ENCODE data around the gene HSD17B12.
"Not testable (repeated sequence)": the region's sequence is repeated elsewhere in the genome, so short reads cannot be mapped to it uniquely, and the experiment has no call there.

Gene HSD17B12

DNA sequence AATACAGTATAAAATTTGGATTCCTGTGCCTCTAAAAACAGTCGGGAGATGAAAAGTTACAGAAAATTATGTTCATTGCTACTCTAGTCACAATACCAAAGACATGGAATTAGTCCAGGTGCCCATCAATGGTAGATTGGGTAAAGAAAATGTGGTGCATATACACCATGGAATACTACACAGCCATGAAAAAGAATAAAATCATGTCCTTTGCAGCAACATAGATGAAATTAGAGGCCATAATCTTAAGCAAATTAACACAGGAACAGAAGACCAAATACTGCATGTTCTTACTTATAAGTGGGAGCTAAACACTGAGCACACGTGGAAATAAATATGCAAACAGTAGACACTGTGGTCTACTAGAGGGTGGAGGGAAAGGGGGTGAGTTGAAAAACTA is 67.6 kb downstream of the HSD17B12 start:
- no peak for DNase-seq

DNA sequence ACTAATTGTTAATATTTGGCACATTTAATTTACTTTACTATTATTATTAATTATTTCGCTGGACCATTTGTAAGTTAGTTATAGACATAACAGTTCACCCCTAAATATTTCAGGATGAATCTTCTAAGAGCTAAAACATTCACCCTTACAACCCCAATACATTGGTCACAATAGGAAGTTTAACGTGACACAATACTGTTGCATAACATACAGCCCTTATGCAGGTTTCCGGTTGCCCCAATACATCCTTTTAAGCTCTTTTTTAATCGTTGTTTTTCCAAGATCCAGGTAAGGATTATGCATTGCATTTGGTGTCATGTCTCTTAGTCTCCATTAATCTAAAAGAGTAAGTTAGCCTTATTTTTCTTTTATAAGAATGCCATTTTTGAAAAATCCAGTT is 71.2 kb downstream of the HSD17B12 start:
- DNase-seq = no peak

DNA sequence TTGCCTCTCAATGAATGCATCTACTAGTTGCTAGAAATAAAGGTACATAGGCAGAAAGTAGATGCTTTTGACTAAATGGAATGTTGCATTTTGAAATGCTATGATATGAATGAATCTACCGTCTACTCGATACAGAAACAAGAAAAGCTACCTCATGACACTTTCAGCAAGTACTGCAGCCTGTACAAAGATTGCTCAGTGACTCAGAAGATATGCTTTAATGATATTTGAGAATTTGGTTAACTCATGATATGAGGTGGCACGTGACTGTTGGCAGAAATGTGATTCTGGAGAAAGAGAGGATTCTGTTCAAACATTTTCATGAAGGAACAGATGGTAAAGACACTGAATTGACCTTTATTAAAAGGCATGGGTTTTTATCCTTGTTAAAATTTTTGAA is 76.0 kb downstream of the HSD17B12 start:
- DNase-seq = no peak

DNA sequence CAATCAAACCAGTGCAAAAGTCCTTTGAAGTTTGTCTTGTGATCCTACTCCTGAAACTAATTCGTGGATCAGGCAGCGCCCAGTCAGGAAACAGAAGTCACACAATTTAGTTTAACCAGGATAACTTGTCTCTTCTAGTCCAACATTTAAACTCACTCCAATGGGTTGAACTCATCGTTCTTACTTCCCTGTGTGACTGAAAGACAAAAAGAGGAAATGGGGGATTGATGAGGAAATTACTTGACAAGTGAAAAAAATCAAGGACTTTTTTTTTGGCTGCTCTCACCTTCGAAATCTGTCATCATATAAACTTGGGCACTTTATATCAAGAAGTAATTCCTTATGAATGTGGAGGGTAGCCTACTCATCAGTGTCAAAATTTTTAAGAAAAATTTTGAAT is 78.4 kb downstream of the HSD17B12 start:
- DNase-seq = no peak

DNA sequence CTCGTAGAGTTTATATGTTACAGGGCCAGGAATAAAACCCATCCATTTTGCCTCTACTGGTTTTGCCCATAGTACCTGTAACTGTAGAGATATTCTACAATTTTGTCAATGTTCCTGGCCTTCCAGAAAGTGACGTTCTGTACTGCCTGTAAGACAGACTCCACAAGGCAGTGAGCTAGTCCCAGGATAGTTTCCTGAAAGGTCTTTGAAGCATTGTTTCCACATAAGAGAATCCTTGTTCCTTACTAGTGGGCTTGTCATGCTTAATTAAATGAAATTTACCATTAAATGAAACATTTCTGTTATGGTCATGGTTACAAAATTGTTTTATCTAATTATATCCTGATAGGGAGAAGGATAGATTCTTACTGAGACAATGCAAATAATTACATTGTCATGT is 80.4 kb downstream of the HSD17B12 start:
- DNase-seq = no peak

DNA sequence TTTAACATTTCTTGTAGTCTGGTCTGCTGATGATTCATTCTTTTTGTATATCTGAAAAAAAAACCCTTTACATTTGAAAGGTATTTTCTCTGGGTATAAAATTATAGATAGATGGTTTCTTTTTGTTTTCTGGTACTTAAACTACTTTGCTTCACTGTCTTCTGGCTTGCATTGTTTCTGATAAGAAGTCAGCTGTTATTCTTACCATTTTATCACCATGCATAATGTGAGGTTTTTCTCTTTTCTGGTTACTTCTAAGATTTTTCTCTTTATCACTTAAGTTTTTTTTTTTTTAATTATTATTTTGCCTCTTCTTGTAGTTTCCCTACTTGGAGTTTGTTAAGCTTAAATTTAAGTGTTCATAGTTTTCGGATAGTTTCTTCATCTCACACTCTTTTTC is 84.7 kb downstream of the HSD17B12 start:
- DNase-seq = no peak

DNA sequence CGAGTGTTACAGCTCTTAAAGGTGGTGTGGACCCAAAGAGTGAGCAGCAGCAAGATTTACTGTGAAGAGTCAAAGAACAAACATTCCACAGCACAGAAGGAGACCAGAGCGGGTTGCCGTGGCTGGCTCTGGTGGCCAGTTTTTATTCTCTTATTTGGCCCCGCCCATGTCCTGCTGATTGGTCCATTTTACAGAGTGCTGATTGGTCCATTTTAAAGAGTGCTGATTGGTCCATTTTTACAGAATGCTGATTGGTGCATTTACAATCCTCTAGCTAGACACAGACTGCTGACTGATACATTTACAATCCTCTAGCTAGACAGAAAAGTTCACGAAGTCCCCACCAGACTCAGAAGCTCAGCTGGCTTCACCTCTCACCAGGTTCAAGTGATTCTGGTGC is 88.1 kb downstream of the HSD17B12 start:
- DNase-seq = not testable (repeated sequence)

DNA sequence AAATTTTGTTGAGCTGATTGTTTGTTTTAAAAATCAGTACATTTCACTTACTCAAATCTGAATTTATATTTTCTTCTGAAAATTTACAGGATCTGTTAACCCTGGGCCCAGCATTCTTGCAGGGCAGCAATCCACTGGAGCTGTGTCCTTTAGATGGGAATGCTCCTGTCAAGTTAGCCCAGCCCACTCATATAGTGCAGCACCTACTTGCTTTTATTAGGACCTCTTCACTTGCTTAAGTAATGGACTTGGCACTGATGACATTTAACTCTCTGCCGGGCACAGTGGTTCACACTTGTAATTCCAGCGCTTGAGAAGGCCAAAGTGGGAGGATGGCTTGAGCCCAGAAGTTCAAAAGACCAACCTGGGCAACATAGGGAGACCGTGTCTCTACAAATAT is 89.6 kb downstream of the HSD17B12 start:
- DNase-seq = no peak

DNA sequence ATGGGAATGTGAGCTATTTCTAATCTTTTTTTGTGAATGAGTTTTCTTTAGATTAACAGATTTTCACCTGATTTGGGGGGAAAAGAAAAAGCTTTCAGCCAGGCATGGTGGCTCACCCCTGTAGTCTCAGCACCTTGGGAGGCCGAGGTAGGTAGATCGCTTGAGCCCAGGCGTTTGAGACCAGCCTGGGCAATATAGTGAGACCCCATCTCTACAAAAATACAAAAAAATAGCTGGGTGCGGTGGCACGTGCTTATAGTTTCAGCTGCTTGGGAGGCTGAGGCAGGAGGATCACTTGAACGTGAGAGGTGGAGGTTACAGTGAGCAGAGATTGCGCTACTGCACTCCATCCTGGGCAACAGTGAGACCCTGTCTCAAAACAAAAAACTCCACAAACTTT is 92.2 kb downstream of the HSD17B12 start:
- no peak for DNase-seq

DNA sequence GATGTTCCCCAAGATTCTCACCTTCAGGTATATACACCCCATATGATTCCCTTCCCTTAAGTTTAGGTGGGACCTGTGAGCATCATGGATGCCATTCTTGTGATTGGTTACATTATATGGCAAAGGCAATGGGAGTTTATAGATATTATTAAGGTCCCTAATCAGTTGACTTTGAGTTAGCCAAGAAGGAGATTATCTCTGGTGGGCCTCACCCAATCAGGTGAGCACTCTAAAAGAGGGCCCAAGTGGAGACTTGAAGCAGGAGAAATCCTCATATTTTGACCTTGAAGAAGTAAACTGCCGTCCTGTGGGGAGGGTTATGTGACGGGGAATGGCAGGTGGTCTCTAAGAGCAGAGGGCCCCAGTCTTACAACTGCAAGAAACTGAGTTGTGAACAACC is 94.2 kb downstream of the HSD17B12 start:
- DNase-seq = no peak

DNA sequence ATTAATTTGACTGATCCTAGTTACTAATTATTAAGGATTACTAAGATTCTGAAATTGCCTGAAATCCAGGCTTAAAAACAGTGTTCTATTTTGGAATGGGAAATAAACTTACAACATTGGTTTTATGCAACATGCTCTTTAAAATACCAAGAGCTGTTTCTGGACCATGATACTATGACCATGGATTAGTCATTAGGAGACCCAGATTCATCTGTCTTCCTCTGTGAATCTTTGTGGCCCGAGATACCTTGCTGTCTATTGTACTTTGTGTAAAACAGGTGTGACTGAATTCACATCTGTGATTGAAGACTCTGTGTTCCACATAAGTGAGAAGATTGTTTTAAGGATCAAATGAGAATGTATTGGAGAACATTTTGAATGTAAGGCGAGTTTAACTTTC is 98.8 kb downstream of the HSD17B12 start:
- DNase-seq = no peak

DNA sequence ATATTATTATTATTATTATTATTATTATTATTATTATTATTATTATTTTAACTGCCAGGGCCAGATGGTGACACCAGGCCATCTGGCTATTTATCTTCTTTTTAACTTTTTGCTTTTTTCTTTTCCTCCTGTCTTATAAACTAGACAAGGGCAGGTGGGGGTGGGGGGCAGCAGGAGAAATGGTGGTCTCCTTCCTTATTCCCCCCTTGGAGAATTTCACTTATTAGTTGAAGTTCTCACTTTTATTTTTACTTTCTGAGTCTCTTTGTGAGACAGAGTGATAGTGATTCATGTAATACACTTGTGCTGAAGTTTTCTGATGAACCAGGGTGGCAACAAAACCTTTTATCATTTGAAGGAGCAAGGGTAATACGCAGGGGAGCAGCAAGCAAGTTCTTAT is 103.8 kb downstream of the HSD17B12 start:
- no peak for DNase-seq

DNA sequence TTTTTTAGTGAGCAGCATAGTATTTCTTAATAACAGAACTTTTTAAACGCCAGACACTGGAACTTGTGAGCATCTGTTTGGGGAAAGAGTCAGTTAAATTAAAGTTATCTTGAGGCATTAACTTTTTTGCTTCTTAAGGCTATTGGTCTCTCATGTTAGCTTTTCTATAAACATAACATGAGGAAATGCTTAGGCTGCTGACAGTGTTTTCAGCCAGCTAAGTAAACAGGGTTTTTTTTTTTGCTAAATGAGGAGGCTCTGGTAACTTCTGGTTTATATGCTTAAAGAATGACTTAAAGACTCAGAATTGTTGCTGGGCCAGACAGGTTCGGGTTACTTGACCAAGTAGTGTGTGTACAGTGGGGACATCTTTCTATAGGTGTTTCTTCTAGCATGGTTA is 104.3 kb downstream of the HSD17B12 start:
- DNase-seq = no peak

DNA sequence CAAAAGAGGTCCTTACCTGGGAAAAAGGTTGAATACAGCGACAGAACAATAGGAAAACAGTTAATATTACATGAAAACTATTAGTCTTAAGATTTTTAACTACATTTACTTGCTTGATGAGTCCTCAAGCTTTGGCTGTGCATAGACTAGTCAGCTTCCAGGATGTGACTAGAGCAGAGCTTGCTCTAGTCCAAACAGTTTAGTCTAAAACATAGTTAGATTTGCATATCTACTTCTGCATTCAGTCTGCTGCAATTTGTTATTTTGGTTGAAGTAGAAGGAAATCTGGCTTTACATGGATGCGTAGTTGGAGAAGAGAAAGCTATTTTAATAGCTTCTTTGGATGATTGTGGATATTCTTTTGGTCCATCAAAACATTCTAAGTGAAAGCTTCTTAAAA is 104.8 kb downstream of the HSD17B12 start:
- DNase-seq = no peak

DNA sequence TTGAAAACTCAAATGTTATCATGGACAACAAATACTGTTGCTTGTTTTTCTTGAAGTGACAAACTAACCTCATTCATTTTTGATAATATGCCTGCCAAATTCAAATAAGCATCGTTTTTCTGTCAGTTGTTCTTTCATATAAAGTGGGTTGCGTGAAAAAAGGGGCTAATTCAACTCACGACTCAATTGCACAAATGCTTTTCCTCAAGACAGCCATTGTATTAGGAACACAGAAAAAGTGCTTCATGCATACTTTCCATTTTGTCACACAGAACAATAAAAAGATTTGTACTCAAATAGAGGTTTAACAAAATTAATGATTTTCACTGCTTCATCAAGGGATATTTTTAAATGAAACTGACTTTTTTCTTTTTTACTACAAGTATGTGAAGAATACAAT is 105.5 kb downstream of the HSD17B12 start:
- DNase-seq = no peak

DNA sequence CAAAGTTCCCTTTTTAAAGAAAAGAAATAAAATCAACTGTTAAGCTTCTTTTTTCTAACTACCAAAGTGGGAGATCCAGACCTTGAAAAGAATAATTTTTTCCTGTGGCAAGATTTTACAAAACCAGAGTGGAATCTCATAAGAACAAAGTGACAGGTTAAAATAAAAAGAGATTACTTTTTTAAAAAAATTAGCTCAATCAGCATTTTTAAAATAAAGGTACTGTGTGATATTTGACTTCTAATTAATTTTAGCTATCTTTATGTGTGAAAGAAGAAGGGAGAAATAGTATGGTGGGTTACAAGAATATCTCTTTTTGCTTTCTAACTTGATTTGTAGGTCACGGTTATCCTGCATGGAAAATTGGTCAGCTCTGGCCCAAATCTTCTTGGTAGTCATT is 107.3 kb downstream of the HSD17B12 start:
- DNase-seq = no peak

DNA sequence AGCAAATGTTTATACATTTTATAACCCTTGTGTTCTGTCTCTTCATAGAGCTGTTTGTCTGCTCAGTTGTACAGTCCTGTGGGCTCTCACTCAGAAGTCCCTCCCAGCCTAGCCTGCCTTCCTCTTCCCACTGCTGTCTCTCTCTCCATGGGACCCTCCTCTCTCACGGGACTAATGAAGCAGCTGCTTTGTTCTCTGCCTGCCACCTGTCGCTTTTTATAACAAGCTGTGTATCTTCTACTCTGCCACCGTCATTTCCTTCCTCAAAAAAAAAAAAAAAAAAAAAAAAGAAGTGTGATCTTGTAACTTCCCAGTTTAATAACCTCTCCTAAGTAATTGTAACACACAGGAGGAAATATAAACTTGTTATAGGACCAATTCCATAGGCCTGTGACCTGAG is 107.9 kb downstream of the HSD17B12 start:
- DNase-seq = no peak

DNA sequence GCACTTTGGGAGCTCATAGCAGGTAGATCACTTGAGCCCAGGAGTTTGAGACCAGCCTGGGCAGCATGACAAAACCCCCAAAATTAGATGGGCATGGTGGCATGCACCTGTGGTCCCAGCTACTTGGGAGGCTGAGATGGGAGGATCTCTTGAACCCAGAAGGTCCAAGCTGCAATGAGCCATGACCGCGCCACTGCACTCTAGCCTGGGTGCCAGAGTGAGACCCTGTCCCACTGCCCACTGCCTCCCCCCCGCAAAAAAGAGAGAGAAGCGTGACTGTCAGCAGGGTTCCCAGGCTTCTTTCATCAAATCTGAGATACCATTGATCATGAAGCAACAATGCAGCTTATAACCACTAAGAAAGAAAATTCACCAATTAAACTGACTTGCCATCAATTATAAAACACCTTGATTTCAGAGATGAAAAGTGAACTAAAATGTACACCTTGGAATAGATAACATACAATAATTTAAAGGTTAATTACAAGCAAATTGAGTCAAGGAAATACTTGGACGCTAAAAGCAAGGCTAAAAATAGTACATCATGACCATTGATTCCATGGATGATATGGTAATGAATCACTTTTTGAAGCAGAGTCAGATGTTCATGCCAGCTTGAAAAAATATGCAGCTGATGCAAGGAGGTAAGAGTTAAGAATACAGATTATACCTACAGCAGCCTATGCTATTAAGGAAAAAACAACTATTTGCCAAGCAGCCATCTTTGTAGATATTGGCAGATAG is 109.3 kb downstream of the HSD17B12 start:
- no peak for DNase-seq

DNA sequence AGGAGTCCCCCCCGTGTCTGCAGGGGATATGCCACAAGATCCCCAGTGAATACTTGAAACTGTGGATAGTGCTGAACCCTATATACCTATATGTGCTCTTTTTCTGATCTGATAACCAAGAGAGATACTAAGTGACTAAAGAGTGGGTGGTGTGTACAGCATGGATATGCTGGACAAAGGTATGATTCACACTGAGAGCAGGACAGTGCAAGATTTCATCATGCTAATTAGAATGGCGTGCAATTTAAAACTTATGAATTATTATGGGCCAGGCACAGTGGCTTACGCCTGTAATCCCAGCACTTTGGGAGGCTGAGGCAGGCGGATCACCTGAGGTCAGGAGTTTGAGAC is 109.9 kb downstream of the HSD17B12 start:
- DNase-seq = no peak

DNA sequence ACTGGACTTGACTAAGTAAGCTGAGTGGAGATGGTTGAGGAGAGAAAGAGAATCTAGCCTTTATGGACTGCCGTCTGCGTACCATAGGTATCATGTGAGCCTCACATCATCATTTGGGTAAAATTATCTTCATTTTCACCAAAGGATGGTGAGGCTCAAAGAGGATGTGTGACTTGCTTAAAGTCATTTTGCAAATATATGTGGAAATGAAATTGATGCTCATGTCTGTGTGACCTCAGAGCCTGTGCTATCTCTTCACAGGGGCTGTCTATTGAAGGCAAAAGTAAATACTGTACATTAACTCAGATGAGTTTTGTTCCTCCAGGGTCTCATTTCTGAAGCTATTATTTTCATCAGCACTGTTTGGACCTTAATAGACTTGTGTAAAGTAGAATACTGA is 116.8 kb downstream of the HSD17B12 start:
- no peak for DNase-seq

DNA sequence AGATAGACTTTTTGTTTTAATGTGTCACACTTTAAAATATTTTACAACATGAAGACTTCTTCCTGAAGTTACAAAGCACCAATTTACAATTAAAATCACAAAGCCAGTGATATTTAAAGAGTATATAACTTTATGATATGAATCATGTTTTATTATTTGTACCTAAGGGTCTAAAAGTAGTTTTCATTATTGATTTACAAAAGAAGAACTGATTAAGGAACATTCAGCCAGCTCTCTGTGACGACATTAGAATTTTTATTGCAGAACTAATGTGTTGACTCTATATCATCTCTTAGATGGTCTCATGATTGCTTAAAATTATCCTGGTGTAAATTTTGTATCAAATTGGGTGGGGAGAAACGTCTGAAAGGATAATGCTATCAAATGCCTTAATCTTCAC is 117.3 kb downstream of the HSD17B12 start:
- no peak for DNase-seq

DNA sequence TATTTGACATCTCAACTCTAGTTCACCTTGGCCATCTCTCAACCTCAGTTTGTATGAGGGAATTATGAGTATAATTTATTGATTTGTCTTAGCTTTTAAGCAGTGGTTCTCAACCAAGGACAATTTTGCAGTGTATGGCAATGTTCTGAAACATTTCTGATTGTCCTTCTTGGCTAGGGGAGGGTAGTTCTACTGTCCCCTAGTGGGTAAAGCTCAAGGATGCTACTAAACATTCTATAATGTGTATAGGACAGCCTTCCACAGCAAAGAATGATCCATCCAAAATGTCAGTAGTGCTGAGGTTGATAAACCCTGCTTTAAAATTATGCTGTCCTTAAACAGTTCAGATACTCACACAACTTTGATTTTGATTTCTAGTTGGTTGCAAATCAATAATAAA is 122.0 kb downstream of the HSD17B12 start:
- no peak for DNase-seq

DNA sequence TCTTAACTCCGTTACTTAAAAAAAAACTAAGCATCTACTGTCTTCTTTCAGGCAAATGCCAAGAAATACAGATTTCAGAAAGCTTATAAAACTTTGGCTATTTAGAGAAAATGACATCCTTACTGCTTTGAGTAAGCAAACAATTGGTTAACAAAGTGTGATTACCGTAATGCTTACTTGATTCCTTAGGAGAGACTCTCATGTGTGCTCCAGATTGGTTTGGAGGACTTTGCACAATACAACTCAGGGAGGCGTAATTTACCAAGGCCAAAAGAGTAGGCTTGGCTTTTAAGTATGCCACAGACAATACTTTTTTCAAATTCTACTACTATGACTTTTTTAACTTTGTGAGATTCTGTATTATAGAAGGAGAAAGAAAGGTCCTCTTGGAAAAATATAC is 123.2 kb downstream of the HSD17B12 start:
- no peak for DNase-seq

DNA sequence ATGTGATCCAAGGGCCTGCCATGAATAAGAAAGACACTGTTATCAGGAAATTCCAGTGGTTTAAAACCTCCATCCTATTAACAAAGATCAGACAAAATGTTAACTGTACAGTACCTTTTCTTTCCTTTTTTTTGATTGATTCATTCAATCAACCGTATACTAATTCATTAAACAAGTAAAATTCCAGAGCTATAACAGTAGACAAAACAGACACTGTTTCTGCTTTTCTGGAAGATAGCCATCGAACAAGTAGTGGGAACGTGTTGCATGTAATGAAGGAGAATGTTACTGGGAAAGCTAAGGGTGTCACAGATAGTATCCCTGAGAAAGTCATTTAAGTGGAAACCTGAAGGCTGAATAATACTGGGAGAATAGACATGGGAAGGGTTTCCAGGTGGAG is 126.4 kb downstream of the HSD17B12 start:
- DNase-seq = no peak

DNA sequence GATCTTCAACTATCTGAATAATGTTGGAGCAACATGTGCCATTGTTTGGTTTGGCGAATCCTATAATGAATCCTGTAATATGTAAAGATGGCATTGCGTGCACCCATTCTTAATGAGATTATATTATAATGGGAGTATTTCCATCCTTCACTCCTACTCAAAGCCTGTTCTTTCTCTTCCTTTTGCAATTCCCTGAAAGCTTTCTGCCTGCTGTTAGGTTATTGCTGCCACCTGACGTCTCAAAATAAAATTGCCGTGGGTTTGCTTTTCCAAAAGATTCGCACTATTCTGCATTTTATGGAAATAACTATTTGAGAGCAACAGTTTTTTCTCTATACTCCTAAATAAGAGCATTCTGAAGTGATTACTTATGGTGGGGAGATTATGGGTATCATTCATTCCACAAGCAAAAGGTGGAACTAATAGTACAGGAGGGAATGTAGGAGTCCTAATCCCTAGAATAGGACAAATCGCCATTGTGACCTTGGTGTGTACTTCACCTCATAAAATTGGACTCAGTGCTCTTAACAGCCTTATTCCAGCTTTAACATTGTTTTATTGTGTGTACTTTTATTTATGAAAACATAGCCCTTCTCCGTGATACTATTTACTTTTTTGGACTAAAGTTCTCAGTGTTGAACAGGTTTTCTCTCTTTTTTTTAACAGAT is 130.5 kb downstream of the HSD17B12 start:
- no peak for DNase-seq

All from NCI-H1105 treated with DMSO at 0.1 percent for 48 hours (cell line).